Prostate gland (tissue), 2 donors: Measurements from ENCODE around the gene EPB41L2.

ENCODE experiments used
- POLR2A ChIP-seq: fragments of 450-650 bp; IDR thresholded peaks from one replicate; pipeline ENCODE4 v1.6.1; 2016; ENCODE audit warnings: antibody characterized with exemption, mild to moderate bottlenecking
- POLR2AphosphoS5 ChIP-seq: sonication (generic); formaldehyde crosslinking; IDR thresholded peaks from one replicate; pipeline ENCODE4 v1.6.1; 2017; ENCODE audit warnings: antibody characterized with exemption
- TF ChIP-seq, protein P1 (sequence below), 4 experiments: fragments of 200-600 bp in 2 of 4; fragments of 450-650 bp in 2 of 4; sonication (generic) in 2 of 4; IDR thresholded peaks; 1 replicate in 3 of 4; 2 replicates in 1 of 4; pipeline ENCODE4 v1.5.1; 2016 to 2019; ENCODE audit warnings: antibody characterized with exemption in 4 of 4, mild to moderate bottlenecking in 2 of 4, moderate library complexity in 2 of 4

DNA sequence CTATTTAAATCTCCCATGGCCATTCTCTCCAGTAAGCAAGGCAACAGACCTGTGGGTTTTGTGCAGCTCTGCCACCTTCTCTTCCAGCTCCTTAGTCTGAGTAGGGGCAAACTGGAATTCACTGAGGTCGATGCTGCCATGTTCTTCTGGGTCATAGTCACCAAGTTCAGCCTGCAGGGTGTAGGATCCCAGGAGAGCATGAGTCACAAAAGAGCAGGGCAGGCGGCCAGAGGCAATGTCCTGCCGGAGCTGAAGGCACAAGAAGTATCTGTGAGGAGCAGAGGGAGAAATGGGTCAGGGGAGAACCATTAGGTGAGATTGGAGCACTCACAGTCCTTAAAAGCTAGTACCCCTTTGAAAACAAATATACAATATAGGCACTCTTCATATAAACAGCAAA is 162.1 kb downstream of the EPB41L2 start:
- TF ChIP-seq, protein P1, sequence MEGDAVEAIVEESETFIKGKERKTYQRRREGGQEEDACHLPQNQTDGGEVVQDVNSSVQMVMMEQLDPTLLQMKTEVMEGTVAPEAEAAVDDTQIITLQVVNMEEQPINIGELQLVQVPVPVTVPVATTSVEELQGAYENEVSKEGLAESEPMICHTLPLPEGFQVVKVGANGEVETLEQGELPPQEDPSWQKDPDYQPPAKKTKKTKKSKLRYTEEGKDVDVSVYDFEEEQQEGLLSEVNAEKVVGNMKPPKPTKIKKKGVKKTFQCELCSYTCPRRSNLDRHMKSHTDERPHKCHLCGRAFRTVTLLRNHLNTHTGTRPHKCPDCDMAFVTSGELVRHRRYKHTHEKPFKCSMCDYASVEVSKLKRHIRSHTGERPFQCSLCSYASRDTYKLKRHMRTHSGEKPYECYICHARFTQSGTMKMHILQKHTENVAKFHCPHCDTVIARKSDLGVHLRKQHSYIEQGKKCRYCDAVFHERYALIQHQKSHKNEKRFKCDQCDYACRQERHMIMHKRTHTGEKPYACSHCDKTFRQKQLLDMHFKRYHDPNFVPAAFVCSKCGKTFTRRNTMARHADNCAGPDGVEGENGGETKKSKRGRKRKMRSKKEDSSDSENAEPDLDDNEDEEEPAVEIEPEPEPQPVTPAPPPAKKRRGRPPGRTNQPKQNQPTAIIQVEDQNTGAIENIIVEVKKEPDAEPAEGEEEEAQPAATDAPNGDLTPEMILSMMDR (IDR thresholded peaks at IDR 0.05), result no peak
- no peak for TF ChIP-seq POLR2A
- TF ChIP-seq POLR2AphosphoS5, result no peak
